Dermis blood vessel endothelial cell (primary cell): ENCODE measurements around the gene SPINK13. TPM values are rescaled to one million over a fixed set of nuclear protein-coding genes. Genes with fewer than 3 reads are reported as not detected.
"Not testable (repeated sequence)": the region's sequence is repeated elsewhere in the genome, so short reads cannot be mapped to it uniquely, and the experiment has no call there.

ENCODE experiments used
- DNase-seq: peaks from one replicate; pipeline ENCODE4 v3.0.0; 2010
- total RNA-seq: library from RNA; depleted of rRNA; stranded (reverse); fragments of >200 nt; gene quantifications from 2 replicates; pipeline ENCODE4 v1.2.3, GENCODE V29; 2014

Gene SPINK13, protein sequence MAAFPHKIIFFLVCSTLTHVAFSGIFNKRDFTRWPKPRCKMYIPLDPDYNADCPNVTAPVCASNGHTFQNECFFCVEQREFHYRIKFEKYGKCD
- total RNA-seq, result not detected in 2 replicates

DNA sequence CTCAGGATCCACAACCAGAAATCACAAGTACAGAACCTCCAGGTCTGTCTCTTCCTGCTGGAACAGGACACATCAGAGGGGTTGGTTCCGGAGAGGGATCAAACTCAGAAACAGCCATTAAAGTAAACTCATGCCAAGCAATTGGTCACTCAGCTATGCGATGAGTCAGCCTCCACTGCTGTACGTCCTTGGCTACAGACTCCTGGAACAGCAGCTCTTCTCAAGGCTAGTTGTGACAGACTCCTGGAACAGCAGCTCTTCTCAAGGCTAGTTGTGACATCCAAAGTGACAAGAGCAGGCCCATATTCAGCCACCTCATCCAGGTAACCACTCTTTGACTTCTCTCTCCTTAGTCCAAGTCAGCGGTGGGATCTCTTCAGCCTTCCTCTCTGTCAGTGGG lies at the start of gene SPINK13:
TSS of gene SPINK13 (plus strand) at position 229 of the 400 bp plus-strand sequence. CDS start 1,279 bp downstream, outside the sequence.
- peak; percentile 65 for DNase-seq

DNA sequence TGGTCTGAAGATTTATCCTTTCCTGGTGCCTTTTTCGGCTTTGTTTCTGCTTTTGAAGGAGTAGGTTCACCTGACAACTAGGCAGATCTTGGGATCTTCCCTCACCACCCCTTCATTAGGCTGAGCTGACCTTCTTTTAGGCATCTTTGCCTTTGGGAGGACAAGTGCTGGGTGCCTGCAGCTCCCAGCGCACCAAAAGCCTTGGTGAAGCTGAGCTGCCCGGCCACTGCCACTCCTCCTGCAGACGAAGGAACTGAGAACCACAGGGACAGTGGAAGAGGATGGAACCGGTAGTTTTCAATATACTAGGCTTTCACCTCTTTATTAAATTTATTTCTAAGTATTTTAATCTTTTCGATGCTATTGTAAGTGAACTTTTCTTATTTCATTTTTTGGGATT lies 47.1 kb upstream of the SPINK13 start:
- DNase-seq, result no peak

DNA sequence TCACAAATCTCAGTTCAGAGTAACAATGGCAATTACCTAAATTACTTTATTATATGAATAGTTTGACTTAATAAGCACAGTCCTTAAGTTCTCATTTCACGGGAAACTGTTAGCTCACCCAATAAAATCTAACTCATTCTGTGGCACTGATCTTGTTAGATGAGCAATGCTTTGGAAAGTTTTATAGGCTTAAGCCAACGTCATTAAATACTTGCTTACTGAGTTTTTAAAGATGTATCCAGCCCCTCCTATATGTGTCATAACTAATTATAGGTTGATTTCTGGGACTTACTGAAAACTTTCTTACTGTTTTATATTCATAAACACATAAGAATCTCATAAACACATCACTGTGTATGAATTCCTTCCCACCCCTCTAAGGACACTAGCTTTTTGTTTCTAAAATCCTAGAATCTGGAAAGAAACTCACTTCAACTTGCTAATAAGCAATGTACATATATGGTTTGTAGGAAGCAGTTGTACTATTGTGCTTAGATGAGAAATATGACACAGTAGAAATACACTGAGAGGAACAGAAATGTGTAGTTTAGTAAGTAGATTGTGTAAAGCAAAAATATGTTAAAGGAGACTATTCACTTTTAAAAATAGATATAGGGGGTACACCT lies 44.4 kb upstream of the SPINK13 start:
- no peak for DNase-seq

DNA sequence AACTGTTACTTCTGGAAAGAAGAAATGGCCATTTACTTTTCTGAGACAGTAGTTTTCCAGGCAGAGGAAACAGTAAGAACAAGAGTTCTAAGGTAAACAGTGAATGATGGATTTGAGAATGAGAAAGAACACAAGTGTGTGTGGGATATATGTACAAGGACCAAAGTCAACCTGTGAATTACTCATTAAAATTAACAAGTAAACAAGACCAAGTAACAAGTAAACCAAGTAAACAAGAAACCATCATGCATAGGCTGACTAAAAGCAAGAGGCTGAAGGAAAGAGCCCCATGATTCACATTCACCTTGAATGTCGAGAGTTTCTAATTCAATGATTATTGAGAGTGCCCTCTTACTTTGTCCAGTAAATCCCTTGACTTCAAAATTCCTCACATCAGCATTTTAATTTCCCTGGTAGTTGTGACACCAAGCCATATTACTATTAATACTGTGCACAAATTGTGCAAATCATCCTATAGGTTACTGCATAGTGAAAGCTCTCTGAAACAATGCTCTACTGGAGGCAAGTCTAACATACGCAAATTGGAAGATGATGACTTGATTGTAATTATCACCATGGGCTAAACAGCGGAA lies 40.1 kb upstream of the SPINK13 start:
- no peak for DNase-seq

DNA sequence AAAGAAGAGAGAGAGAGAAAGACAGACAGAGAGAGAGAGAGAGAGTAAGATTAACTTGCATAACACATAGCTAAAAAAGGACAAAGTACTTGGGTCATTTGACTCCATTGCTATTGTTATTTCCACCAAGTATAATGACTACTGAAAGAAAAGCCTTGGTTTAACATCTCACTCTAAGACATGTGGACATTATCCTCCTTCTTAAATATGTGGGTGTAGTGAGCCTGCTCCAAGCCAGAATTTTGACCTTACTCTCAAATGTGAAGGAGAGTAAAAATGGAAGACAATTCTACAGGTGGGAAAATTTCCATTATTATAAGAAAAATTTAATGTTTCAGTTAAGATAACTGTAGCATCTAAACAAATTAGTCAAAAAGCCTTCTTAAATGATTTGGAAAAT lies 38.8 kb upstream of the SPINK13 start:
- DNase-seq, result no peak

DNA sequence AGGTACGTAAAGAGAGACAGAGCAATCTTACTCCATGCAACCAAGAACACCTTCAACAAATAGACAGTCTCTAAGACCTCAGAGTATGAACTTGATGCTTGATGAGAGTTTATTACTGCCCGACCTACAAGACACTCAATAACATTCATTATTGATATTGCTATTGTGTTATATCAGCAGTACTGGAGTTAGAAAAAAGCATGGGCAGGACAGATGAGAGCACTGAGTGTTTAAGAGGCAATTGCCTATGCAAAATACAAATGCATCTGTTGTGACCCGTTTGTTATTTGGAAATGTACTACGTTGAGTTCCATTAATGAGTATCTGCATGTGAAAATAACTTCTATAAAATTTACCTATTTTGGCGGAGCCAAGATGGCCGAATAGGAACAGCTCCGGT lies 38.4 kb upstream of the SPINK13 start:
- no peak for DNase-seq

DNA sequence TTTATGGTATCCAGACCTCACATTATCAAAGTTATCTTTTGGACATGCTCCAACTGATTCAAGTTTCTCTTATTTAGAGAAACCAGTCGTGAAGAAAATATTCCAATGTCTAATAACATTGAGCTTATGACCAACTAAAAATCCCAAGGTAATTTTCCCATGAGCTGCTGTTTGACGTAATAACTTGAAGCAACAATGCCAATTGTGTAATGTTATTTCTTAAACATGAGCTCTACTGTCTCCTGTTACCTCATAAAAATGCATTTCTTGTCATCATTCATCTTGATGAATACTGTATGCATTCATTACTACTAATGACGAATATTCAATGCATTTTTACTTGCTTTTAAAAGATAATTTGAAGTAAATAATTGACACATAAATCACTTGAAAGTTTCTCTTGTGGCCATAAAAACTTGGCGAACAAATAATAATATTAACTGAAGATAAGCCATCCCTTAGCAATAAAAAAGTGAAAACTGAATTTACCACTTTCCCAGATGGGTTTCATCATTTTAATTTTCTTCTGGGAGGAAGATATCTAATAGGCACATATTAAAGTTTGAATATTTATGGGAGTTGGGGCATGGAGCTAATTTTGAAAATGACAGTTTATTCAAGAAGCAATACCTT lies 30.7 kb upstream of the SPINK13 start:
- DNase-seq, result no peak

DNA sequence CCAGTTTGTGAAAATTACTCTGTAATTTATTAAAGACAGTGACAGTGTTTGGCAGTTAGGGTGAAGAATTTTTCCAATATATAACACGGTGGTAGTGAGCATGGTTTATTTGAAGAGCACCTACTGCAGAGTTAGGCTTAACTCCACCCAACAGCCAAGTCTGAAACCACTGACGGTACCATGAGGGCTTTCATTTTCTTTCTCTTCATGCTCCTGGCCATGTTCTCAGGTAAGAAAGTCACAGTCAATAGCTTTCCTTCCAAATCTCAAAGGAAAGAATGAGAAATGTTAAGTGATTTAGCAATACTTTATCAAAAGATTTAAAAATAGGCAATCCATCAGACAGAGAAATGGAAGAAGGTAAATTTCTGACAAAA lies 30.2 kb upstream of the SPINK13 start, which contains the start of gene MARCOL:
TSS of gene MARCOL (plus strand) at position 108 of the 377 bp plus-strand sequence. CDS start at position 181, 73 bp downstream.
- DNase-seq, result no peak

DNA sequence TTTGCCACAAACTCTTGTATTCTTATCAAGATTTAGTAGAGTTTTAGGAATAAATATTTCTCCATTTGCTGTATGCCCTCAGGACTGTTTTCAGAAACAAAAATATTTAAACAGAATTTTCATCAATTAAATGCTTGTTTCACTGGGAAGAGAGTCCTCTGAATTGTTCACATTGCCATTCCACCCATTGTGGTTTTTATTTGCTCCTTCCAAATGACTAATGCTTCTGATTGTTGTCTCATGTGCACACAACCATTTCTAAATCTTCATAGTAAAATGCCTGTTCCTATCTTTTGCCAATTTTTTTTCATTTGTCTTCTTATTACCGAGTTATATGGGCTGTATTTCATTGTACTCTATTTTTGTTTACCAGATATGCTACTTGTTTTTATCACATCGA lies 19.7 kb upstream of the SPINK13 start:
- no peak for DNase-seq

DNA sequence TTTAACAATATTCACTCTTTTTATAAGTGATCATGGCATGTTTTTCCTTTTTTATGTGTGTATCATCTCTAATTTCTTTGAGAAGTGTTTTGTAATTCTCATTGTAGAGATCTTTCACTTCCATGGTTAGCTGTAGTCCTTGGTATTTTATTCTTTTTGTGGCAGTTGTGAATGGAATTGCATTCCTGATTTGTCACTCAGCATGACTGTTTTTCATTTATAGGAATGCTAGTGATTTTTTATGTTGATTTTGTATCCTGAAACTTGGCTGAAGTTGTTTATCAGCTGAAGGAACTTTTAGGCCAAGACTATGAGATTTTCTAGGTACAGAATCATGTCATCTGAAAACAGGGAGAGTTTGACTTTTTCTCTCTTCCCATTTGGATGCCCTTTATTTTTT lies 13.1 kb upstream of the SPINK13 start:
- no peak for DNase-seq

DNA sequence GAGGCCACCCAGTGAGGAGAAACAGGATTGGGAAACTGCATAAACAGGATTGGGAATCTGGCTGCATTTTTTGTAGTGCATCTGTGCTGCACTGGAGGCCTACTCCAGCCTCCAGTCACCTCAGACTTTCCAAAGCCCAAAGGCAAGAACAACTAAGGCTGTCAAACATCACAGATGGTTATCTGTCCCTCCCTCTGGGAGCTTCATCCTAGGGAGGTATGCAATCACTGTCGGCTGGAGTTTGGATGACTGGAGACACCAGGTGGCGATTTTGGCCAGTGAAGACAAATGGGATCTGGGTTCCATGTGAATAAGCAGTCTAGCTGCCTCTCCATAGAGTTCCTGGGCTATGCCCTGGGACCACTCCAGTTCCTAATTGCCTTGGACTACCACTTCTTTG lies 9.3 kb upstream of the SPINK13 start:
- no peak for DNase-seq

DNA sequence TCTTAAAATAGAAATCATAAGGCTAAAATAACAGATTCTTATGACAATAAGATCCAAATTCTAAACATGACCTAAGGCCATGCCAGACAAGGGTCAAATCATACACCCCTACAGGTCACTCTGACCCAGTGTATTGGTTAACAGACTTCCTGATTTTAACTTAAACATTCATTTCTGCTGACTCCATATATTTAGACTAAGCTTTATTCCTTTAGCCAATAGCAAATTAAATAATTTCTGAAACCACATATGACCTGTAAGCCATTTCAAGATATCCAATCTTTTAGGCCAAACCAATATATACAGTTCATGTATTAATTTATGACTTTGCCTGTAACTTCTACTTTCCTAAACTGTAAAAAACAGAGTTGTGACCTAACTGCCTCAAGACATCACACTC lies 7.4 kb upstream of the SPINK13 start:
- DNase-seq, result no peak

DNA sequence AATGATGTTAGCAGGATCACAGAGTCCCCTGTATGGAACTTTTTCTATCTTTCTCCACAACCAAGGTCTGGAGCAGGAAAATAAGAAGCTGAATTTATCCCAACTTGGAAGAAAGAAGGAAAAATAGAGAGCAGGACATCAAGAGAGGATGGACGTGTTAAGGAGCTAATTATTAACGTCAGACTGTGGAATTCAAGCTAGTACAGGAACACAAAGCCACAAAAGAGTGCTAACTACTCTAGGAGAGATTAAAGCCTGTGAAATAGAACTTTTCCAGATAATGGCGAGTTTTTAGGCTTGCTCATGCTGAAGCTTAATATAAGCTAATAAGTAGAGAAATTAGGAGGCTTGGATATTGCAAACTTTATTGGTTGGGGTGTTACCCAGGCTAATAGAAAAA lies 632 bp upstream of the SPINK13 start:
- DNase-seq, result no peak

DNA sequence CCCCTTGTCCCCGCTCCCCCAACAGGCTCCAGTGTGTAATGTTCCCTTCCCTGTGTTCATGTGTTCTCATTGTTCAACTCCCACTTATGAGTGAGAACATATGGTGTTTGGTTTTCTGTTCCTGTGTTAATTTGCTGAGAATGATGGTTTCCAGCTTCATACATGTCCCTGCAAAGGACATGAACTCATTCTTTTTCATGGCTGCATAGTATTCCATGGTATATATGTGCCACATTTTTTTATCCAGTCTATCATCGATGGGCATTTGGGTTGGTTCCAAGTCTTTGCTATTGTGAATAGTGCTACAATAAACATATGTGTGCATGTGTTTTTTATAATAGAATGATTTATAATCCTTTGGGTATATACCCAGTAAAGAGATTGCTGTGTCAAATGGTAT lies 6.5 kb downstream of the SPINK13 start:
- DNase-seq, result not testable (repeated sequence)

DNA sequence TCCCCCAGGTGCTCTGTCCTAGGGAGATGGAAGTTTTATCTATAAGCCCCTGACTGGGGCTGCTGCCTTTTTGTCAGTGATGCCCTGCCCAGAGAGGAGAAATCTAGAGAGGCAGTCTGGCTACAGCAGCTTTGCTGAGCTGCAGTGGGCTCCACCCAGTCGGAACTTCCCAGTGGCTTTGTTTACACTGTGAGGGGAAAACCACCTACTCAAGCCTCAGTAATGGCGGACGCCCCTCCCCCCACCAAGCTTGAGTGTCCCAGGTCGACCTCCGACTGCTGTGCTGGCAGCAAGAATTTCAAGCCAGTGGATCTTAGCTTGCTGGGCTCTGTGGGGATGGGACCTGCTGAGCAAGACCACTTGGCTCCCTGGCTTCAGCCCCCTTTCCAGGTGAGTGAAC lies 12.3 kb downstream of the SPINK13 start:
- DNase-seq, result not testable (repeated sequence)

DNA sequence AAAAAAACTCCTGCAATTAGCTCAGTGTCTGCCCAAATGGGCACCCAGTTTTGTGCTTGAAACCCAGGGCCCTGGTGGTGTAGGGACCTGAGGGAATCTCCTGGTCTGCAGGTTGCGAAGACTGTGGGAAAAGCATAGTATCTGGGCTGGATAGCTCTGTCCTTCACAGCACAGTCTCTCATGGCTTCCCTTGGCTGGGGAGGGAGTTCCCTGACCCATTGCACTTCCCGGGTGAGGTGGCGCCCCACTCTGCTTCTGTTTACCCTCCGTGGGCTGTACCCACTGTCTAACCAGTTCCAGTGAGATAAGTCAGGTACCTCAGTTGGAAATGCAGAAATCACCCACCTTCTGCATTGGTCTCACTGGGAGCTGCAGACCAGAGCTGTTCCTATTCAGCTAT lies 12.7 kb downstream of the SPINK13 start:
- not testable (repeated sequence) for DNase-seq

DNA sequence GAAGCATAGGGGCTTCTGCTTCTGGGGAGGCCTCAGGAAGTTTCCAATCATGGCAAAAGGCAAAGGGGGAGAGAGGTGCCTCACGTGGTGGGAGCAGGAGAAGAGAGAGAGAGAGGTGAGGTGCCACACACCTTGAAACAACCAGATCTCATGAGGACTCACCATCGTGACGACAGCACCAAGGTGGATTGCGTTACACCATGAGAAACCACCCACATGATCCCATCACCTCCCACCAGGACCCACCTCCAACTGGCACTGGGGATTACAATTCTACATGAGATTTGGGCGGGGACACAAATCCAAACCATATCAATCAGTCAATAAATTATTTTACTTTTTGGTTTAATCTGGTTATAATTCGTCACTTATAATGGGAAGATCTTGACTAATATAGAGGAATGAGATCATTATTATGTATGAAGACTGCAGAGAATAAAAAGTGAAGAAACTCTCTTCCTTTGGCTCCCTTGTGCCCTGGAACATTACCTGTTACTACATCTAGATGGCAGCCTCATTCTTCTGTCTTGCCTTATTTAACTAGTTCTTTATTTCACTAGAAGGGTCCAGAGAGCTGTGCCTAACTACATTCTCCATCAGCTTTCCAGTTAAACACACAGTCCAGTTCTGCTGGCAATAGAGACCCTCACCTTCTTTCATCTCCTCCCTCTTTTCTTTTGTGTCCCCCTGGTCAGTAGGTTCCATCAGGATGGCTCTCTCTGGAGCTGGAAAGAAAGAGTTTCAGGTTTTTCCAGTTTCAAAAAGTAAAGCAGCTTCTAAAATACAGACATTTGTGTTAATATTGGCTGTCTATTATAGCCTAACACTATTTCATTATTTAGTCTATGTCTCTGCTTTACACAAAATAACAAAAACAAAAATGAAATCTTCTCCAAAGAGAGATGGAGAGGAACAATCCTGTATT lies 21.9 kb downstream of the SPINK13 start:
- DNase-seq, result peak; percentile 42

DNA sequence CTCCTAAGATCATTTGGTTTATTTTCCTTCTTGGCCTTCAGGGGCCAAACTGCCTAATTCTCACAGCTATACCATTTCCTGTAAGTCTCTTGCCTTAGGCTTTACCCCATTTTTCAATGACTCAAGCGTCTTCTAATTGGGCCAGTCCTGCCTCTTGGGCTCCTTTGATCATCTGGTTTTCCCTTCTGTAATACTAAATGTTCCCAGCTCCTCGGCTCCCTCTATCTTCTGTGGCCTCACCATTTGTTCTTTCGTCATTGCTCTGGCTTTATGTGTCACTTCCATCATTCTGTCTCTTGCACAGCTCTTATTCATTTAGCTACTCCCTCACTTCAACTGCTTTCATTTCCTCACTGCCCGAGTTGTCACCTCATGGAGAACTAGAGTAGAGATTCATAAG lies 29.1 kb downstream of the SPINK13 start:
- no peak for DNase-seq

DNA sequence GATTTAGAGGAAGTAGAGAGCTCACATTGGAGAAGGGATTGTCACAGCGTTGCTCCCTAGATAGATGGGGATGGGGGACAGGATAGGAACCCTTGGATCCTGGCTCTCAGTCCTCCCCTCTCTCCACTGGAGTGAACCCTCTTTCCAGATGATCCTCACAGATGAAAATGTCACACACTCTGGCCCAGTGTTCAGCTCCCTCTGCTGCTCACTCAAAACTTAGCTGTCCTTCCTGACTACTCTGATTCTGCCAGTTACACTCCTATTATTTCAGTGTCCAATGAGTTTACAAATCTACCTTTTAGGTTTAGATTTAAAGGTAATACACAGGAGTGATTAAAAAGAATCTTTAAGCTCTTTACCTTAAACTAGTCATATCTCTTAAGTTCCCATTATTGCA lies 37.9 kb downstream of the SPINK13 start:
- no peak for DNase-seq

DNA sequence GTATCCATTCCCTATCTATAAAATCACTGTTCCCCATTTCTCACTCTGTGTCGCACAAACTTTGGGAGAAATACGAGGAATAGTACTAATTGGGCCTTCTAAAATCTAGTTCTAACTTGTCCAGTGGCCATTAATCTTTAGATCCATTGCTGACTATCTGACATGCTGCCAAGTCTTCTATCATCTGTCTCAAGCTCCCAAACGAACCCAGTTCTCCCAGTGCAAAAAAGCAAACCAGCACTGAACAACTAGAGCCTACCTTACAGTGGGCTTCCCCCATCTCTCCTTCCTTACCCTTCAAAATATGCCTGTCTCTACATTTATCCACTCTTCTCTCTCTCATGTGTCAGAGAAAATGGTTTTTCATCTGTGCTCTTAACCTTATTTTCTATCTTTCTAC lies 40.4 kb downstream of the SPINK13 start:
- no peak for DNase-seq

DNA sequence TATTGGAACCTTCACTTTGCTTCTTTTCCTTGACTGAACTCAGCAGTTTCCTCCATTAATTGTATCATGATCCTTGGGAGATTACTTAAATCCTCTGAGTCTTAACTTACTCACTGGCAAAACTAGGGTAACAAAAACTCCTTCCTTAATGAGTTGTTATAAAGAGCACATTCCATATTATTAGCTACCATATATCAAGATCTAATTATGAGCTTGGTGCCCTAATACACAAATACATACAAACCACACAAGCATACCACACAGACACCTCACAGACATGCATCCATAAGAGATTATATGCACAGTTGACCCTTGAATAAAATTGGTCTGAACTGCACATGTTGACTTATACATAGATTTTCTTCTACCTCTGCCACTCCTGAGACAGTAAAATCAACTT lies 41.2 kb downstream of the SPINK13 start:
- DNase-seq, result no peak

DNA sequence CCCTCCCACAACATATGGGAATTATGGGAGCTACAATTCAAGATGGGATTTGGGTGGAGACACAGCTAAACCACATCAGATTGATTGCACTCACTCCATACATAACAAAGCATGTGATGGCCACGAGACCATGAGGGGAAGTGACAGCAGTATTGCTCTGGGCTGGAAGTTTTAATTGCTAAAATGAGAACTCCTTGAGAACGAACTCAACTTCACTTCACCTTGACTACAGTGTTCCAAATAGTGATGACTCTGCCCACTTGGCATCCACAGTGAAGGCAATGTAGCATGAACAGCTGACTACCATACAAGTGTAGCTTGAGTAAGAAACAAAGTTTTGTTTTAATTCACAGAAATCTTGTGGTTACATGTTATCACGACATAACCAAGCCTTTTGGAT lies 42.9 kb downstream of the SPINK13 start:
- DNase-seq, result no peak

DNA sequence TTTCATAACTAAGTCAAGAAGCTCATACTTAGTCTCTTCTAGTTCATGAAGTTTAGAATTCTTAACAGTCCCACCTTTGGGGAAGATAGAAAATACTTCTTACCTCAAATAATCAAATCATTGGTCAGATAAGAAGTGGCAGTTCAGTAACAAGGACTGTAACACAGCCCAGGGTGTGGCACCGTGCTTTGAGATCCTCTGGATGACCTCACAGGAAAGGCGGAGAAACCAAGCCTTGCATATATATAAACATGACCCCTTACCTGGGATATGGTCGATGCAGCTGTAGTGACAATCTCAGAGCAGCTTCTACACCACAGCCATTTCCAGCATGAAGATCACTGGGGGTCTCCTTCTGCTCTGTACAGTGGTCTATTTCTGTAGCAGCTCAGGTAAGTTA lies 43.6 kb downstream of the SPINK13 start, which contains the start of gene SPINK7:
TSS of gene SPINK7 (plus strand) at position 271 of the 400 bp plus-strand sequence. CDS start at position 332, 61 bp downstream.
- DNase-seq, result no peak
